Measurements from ENCODE around the gene CYP1A2.
"Not testable (repeated sequence)": the region's sequence is repeated elsewhere in the genome, so short reads cannot be mapped to it uniquely, and the experiment has no call there.

The CYP1A2 gene

GRCh38 chr15:74777769-74778598 is 29.3 kb downstream of the CYP1A2 start:
- no peak for DNase-seq

GRCh38 chr15:74778599-74778970 is 29.9 kb downstream of the CYP1A2 start:
- DNase-seq: no peak

- DNase-seq: no peak
Observed at GRCh38 chr15:74779162-74779648, 30.6 kb downstream of the CYP1A2 start.

- DNase-seq: peak; percentile 45 to 55
Observed at GRCh38 chr15:74780523-74781430, 32.1 kb downstream of the CYP1A2 start.

- peak; percentile 71 to 73 for DNase-seq
Observed at GRCh38 chr15:74781431-74782258, 33.0 kb downstream of the CYP1A2 start, which contains the start of gene CSK. TSS of gene CSK (plus strand) at chr15:74782080. CDS start at chr15:74798298, 16,218 bp downstream.

- DNase-seq: peak; percentile 58 to 64
Observed at GRCh38 chr15:74782259-74783071, 33.8 kb downstream of the CYP1A2 start.

GRCh38 chr15:74783072-74783807 is 34.6 kb downstream of the CYP1A2 start:
- no peak for DNase-seq

- DNase-seq: no peak
Observed at GRCh38 chr15:74783808-74784175, 35.1 kb downstream of the CYP1A2 start.

- no peak for DNase-seq
Observed at GRCh38 chr15:74784426-74785193, 36.0 kb downstream of the CYP1A2 start.

- no peak for DNase-seq
Observed at GRCh38 chr15:74785194-74786032, 36.8 kb downstream of the CYP1A2 start.

- DNase-seq: not testable (repeated sequence)
Observed at GRCh38 chr15:74786081-74786480, 37.4 kb downstream of the CYP1A2 start.

- no peak for DNase-seq
Observed at GRCh38 chr15:74786551-74787165, 38.0 kb downstream of the CYP1A2 start.

- DNase-seq: peak; percentile 82 to 86
Observed at GRCh38 chr15:74787251-74788041, 38.8 kb downstream of the CYP1A2 start.

GRCh38 chr15:74788042-74788682 is 39.5 kb downstream of the CYP1A2 start:
- DNase-seq: no peak

GRCh38 chr15:74788683-74789151 is 40.1 kb downstream of the CYP1A2 start:
- peak in 1 of 2 donors; percentile 43 for DNase-seq

- DNase-seq: no peak
Observed at GRCh38 chr15:74789171-74789631, 40.6 kb downstream of the CYP1A2 start.

GRCh38 chr15:74789741-74790079 is 41.1 kb downstream of the CYP1A2 start:
- no peak for DNase-seq
